Fibroblast of skin of left biceps (primary cell): ENCODE results near the gene AP3S2.
"Not testable (repeated sequence)": the region's sequence is repeated elsewhere in the genome, so short reads cannot be mapped to it uniquely, and the experiment has no call there.

Experiments
- DNase-seq, 2 experiments: peaks; one replicate each; pipeline ENCODE4 v3.0.0-alpha.2; 2013; ENCODE audit warnings: low read depth in 2 of 2

The AP3S2 gene

GRCh38 chr15:89799918-89800498 is 93.8 kb downstream of the AP3S2 start:
- DNase-seq: no peak

GRCh38 chr15:89799011-89799911 is 94.5 kb downstream of the AP3S2 start:
- DNase-seq: no peak

GRCh38 chr15:89797678-89798201 is 96.1 kb downstream of the AP3S2 start:
- no peak for DNase-seq

- no peak for DNase-seq
Measured at GRCh38 chr15:89795996-89796395, 97.8 kb downstream of the AP3S2 start.

- DNase-seq: no peak
Measured at GRCh38 chr15:89794627-89795241, 99.1 kb downstream of the AP3S2 start.

GRCh38 chr15:89792106-89792805 is 101.5 kb downstream of the AP3S2 start:
- no peak for DNase-seq

- no peak for DNase-seq
Measured at GRCh38 chr15:89790661-89791060, 103.1 kb downstream of the AP3S2 start.

GRCh38 chr15:89790206-89790605 is 103.6 kb downstream of the AP3S2 start:
- DNase-seq: no peak

- not testable (repeated sequence) for DNase-seq
Measured at GRCh38 chr15:89788585-89788984, 105.2 kb downstream of the AP3S2 start.

- no peak for DNase-seq
Measured at GRCh38 chr15:89787944-89788343, 105.8 kb downstream of the AP3S2 start.

- peak; percentile 61 to 63 for DNase-seq
Measured at GRCh38 chr15:89785774-89786140, 108.0 kb downstream of the AP3S2 start.

GRCh38 chr15:89785064-89785773 is 108.6 kb downstream of the AP3S2 start:
- no peak for DNase-seq

GRCh38 chr15:89784686-89784960 is 109.2 kb downstream of the AP3S2 start:
- no peak for DNase-seq

- no peak for DNase-seq
Measured at GRCh38 chr15:89783861-89784685, 109.7 kb downstream of the AP3S2 start.

GRCh38 chr15:89783111-89783860 is 110.5 kb downstream of the AP3S2 start:
- DNase-seq: no peak

GRCh38 chr15:89782619-89782950 is 111.2 kb downstream of the AP3S2 start:
- DNase-seq: not testable (repeated sequence)

- no peak for DNase-seq
Measured at GRCh38 chr15:89781891-89782618, 111.7 kb downstream of the AP3S2 start.

- DNase-seq: no peak
Measured at GRCh38 chr15:89781055-89781454, 112.7 kb downstream of the AP3S2 start.

- DNase-seq: no peak
Measured at GRCh38 chr15:89780601-89781000, 113.2 kb downstream of the AP3S2 start.
